Neuronal stem cell (in vitro differentiated cells): ENCODE results near the gene OSTN.
A peak's percentile ranks its signal among the peaks of the same experiment; 100 is the strongest.

Experiments used
- DNase-seq: peaks from one replicate; pipeline ENCODE4 v3.0.0-alpha.2; 2013; ENCODE audit warnings: low spot score
- H2AFZ ChIP-seq: one replicate; pipeline ENCODE4 v1.6.1; 2013; ENCODE audit warnings: mild to moderate bottlenecking, low read length, inconsistent platforms
- H2AK5ac ChIP-seq: 2 replicates; pipeline ENCODE4 v1.6.1; 2013; ENCODE audit warnings: low read depth, mild to moderate bottlenecking, inconsistent platforms, low read length, moderate library complexity, mixed read lengths
- H2BK120ac ChIP-seq: 2 replicates; pipeline ENCODE4 v1.6.1; 2013; ENCODE audit warnings: low read depth, mild to moderate bottlenecking, inconsistent platforms, low read length, moderate library complexity, mixed read lengths
- H2BK12ac ChIP-seq: one replicate; pipeline ENCODE4 v1.6.1; 2013; ENCODE audit warnings: low read length, inconsistent platforms
- H2BK15ac ChIP-seq: 2 replicates; pipeline ENCODE4 v1.6.1; 2013; ENCODE audit warnings: mild to moderate bottlenecking, low read length, inconsistent platforms, mixed read lengths
- H2BK5ac ChIP-seq: one replicate; pipeline ENCODE4 v1.6.1; 2013; ENCODE audit warnings: inconsistent platforms, mild to moderate bottlenecking, low read length, moderate library complexity
- H3K14ac ChIP-seq: one replicate; pipeline ENCODE4 v1.6.1; 2013; ENCODE audit warnings: low read length, inconsistent platforms
- H3K18ac ChIP-seq: 2 replicates; pipeline ENCODE4 v1.6.1; 2013; ENCODE audit warnings: low read length, inconsistent platforms
- H3K23ac ChIP-seq: 2 replicates; pipeline ENCODE4 v1.6.1; 2013; ENCODE audit warnings: low read depth, mild to moderate bottlenecking, mixed read lengths, low read length, inconsistent platforms; ENCODE audit not compliant: poor library complexity
- H3K27ac ChIP-seq: replicated peaks from 3 replicates; pipeline ENCODE4 v1.5.1; 2013; ENCODE audit warnings: low read length, inconsistent platforms
- H3K27me3 ChIP-seq, 3 experiments: 2 replicates each; pipeline ENCODE4 v1.6.1; 2013; ENCODE audit warnings: low read length in 3 of 3, mild to moderate bottlenecking in 2 of 3, inconsistent platforms in 1 of 3, low read depth in 1 of 3, mixed read lengths in 1 of 3, moderate library complexity in 1 of 3; ENCODE audit not compliant: control insufficient read depth in 3 of 3, insufficient read depth in 3 of 3
- H3K36me3 ChIP-seq, 2 donors: replicated peaks in 1 of 2; 2 replicates each; pipeline ENCODE4 v1.6.1; 2013; ENCODE audit warnings: low read length in 2 of 2; ENCODE audit not compliant: control insufficient read depth in 2 of 2, insufficient read depth in 2 of 2
- H3K4ac ChIP-seq: 2 replicates; pipeline ENCODE4 v1.6.1; 2013; ENCODE audit warnings: inconsistent platforms, mild to moderate bottlenecking, low read length, moderate library complexity
- H3K4me1 ChIP-seq, 2 donors: 1 replicate in 1 of 2; 2 replicates in 1 of 2; pipeline ENCODE4 v1.6.1; 2013; ENCODE audit warnings: low read length in 2 of 2, low read depth in 1 of 2; ENCODE audit not compliant: control insufficient read depth in 2 of 2, insufficient read depth in 1 of 2
- H3K4me2 ChIP-seq: one replicate; pipeline ENCODE4 v1.6.1; 2013; ENCODE audit warnings: mild to moderate bottlenecking, low read length, inconsistent platforms; ENCODE audit not compliant: insufficient read depth, poor library complexity, severe bottlenecking
- H3K4me3 ChIP-seq, 2 donors: 2 replicates each; pipeline ENCODE4 v1.5.1; 2013; ENCODE audit warnings: low read length in 2 of 2, mild to moderate bottlenecking in 2 of 2, inconsistent platforms in 1 of 2, moderate library complexity in 1 of 2
- H3K79me1 ChIP-seq: one replicate; pipeline ENCODE4 v1.6.1; 2013; ENCODE audit warnings: low read depth, mild to moderate bottlenecking, inconsistent platforms, low read length, moderate library complexity
- H3K9ac ChIP-seq: one replicate; pipeline ENCODE4 v1.6.1; 2013; ENCODE audit warnings: mild to moderate bottlenecking, low read depth, low read length, inconsistent platforms; ENCODE audit not compliant: poor library complexity
- H3K9me3 ChIP-seq, 2 donors: replicated peaks in 1 of 2; 2 replicates each; pipeline versions ENCODE3 to v1.6.1; 2013; ENCODE audit warnings: low read length in 2 of 2, mild to moderate bottlenecking in 2 of 2, inconsistent platforms in 1 of 2, low read depth in 1 of 2, mixed read lengths in 1 of 2, moderate library complexity in 1 of 2; ENCODE audit not compliant: control insufficient read depth in 2 of 2, insufficient read depth in 1 of 2
- H4K8ac ChIP-seq: one replicate; pipeline ENCODE4 v1.6.1; 2013; ENCODE audit warnings: low read depth, mild to moderate bottlenecking, inconsistent platforms, low read length, moderate library complexity
- H4K91ac ChIP-seq: one replicate; pipeline ENCODE4 v1.6.1; 2013; ENCODE audit warnings: low read length, low read depth, mild to moderate bottlenecking, inconsistent platforms; ENCODE audit not compliant: poor library complexity
- WGBS, 2 donors: extraction: QIAGEN DNeasy Blood & Tissue Kit; methylation state at CpG; one replicate each; pipeline ENCODE4 v1.1.7; 2013; ENCODE audit warnings: missing lambda C conversion rate in 2 of 2, mixed read lengths in 1 of 2; ENCODE audit not compliant: insufficient read length in 2 of 2, insufficient replicate concordance in 1 of 2; ENCODE audit errors: extremely low coverage in 2 of 2; 5-methylcytosine and 5-hydroxymethylcytosine counted together

Gene OSTN

GRCh38 chr3:191260431-191261303 lies 61.6 kb downstream of the OSTN start:
- Histone ChIP-seq H2AFZ (no peak overlapping the region), H2AK5ac (no peak overlapping the region), H3K36me3 (no peaks in the 10 kb centered on the region), H2BK15ac (no peak overlapping the region), H4K8ac (no peak overlapping the region), H3K4me3 (no peak overlapping the region), H3K9ac (no peak overlapping the region), H4K91ac (no peak overlapping the region), H3K18ac (no peak overlapping the region), H3K4me1 (peaks cover 0 to 3% of the 10 kb centered on the region in 2 donors), H2BK12ac (no peak overlapping the region), H3K79me1 (no peaks in the 10 kb centered on the region), H2BK120ac (no peak overlapping the region), H3K9me3 (no peaks in the 10 kb centered on the region), H3K23ac (no peak overlapping the region), H3K4me2 (peak overlapping the region; percentile 14), H2BK5ac (no peak overlapping the region), H3K4ac (no peak overlapping the region), H3K27me3 (no peaks in the 10 kb centered on the region), H3K14ac (no peak overlapping the region), H3K27ac (peak overlapping the region; percentile 62)
- no CpG with 5 or more reads among the region's 11 CpGs for WGBS, 2 donors
- no peak for DNase-seq

DNA sequence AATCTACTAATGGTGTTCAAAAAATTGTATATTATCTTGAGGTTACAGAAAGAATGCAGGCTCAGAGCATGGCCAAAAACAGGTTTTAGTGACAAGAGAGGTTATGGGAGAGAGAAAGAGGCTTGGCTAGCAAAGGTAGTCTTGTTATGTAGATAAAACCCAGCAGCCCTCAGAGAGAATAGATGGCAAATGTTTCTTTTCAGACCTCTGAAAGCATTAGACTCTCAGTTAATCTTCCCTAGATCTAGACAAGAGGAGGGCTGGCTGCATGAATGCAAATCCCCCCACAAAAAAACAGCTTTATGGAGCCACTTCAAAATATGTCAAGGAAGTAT lies 62.2 kb downstream of the OSTN start:
- Histone ChIP-seq H3K9ac (no peak overlapping the region), H2BK5ac (no peak overlapping the region), H3K14ac (no peak overlapping the region), H3K27ac (peak overlapping the region; percentile 62), H4K8ac (no peak overlapping the region), H2AFZ (no peak overlapping the region), H2BK12ac (no peak overlapping the region), H2BK15ac (no peak overlapping the region), H2AK5ac (no peak overlapping the region), H3K4me1 (peaks cover 0 to 3% of the 10 kb centered on the region in 2 donors), H3K18ac (no peak overlapping the region), H3K9me3 (no peaks in the 10 kb centered on the region), H3K36me3 (no peaks in the 10 kb centered on the region), H3K4me3 (no peak overlapping the region), H3K23ac (no peak overlapping the region), H3K4ac (no peak overlapping the region), H2BK120ac (no peak overlapping the region), H3K79me1 (no peaks in the 10 kb centered on the region), H3K27me3 (no peaks in the 10 kb centered on the region), H3K4me2 (no peak overlapping the region), H4K91ac (no peak overlapping the region)
- no peak for DNase-seq

- no peaks in the 10 kb centered on the region for H3K27me3 ChIP-seq
- H2AFZ ChIP-seq, result no peak overlapping the region
- H4K91ac ChIP-seq, result no peak overlapping the region
- H3K4ac ChIP-seq, result no peak overlapping the region
- no peak overlapping the region for H3K14ac ChIP-seq
- WGBS, 2 donors, result no CpG with 5 or more reads among the region's 1 CpG
- no peak overlapping the region for H2BK120ac ChIP-seq
- H3K18ac ChIP-seq, result no peak overlapping the region
- no peak overlapping the region for H2BK12ac ChIP-seq
- H3K4me2 ChIP-seq, result no peak overlapping the region
- no peak for DNase-seq
- no peak overlapping the region for H3K23ac ChIP-seq
- no peak overlapping the region for H2AK5ac ChIP-seq
- no peak overlapping the region for H2BK5ac ChIP-seq
- H3K79me1 ChIP-seq, result no peaks in the 10 kb centered on the region
- H3K4me3 ChIP-seq, result no peak overlapping the region
- H3K27ac ChIP-seq, result no peak overlapping the region
- H3K4me1 ChIP-seq, result peaks cover 0 to 3% of the 10 kb centered on the region in 2 donors
- no peaks in the 10 kb centered on the region for H3K36me3 ChIP-seq
- H3K9ac ChIP-seq, result no peak overlapping the region
- no peak overlapping the region for H2BK15ac ChIP-seq
- H3K9me3 ChIP-seq, result no peaks in the 10 kb centered on the region
- no peak overlapping the region for H4K8ac ChIP-seq
Observed at GRCh38 chr3:191262650-191263049, 63.6 kb downstream of the OSTN start.

GRCh38 chr3:191263365-191263764 lies 64.3 kb downstream of the OSTN start:
- no peak overlapping the region for H4K91ac ChIP-seq
- no peak overlapping the region for H3K9ac ChIP-seq
- no peak overlapping the region for H2AK5ac ChIP-seq
- no peak overlapping the region for H2BK15ac ChIP-seq
- no peak overlapping the region for H4K8ac ChIP-seq
- peaks cover 0 to 3% of the 10 kb centered on the region in 2 donors for H3K4me1 ChIP-seq
- H2BK120ac ChIP-seq, result no peak overlapping the region
- no peak overlapping the region for H2AFZ ChIP-seq
- no peaks in the 10 kb centered on the region for H3K79me1 ChIP-seq
- no peaks in the 10 kb centered on the region for H3K27me3 ChIP-seq
- no peaks in the 10 kb centered on the region for H3K9me3 ChIP-seq
- no peak overlapping the region for H3K23ac ChIP-seq
- no peak overlapping the region for H3K4me3 ChIP-seq
- no peak overlapping the region for H3K14ac ChIP-seq
- no peak for DNase-seq
- no peak overlapping the region for H3K27ac ChIP-seq
- H3K4me2 ChIP-seq, result no peak overlapping the region
- H2BK5ac ChIP-seq, result no peak overlapping the region
- H3K18ac ChIP-seq, result no peak overlapping the region
- H2BK12ac ChIP-seq, result no peak overlapping the region
- no peak overlapping the region for H3K4ac ChIP-seq
- no peaks in the 10 kb centered on the region for H3K36me3 ChIP-seq
